Glomerular endothelial cell (primary cell): ENCODE measurements around the gene BEST1. TPM values are rescaled to one million over a fixed set of nuclear protein-coding genes. Genes with fewer than 3 reads are reported as not detected.

ENCODE experiments used
- DNase-seq: peaks from one replicate; pipeline ENCODE4 v3.0.0-alpha.2; 2011; ENCODE audit warnings: low read depth, low spot score; ENCODE audit errors: extremely low read depth
- total RNA-seq: library from RNA; depleted of rRNA; stranded (reverse); fragments of >200 nt; gene quantifications from 2 replicates; pipeline ENCODE4 v1.2.3, GENCODE V29; 2015

The BEST1 gene
- total RNA-seq, 1 donor from 2014 or later, result not detected

DNA sequence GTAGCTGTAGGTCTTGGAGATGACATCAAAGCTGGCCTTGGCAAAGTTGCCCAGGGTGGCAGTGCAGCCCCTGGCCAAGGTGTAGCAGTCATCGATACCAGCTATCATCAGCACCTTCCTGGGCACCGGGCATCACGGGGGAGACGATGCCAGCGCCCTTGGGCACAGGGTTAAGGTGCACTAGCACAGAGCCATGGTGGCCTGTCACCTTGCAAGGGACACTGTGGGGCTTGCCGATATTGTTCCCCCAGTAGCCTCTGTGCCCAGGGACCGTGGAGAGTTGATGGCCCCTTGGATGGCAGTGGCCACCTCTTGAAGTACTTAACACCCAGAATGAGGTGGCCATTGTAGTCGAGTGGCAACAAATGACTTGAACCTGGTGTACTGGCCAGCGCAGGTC, 61.7 kb downstream of the BEST1 start:
- no peak for DNase-seq

DNA sequence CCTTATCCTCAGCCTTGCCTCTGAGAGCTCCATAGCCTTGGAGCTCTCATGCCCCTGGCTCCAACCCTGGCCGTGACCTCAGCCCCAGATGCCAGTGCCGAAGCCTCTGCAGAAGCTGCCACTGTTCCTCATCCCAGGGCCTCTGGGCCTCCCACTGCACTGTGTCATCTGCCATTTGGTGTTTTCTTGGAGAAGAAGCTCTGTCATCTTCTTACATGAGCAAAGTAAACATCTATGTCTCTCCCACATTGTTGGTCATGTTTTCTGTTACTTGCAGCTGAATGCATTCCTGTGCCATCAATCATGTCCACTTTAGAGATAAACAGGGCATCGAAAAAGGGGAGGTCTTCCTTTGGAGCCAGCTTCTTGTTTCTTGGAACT, 62.3 kb downstream of the BEST1 start:
- no peak for DNase-seq

DNA sequence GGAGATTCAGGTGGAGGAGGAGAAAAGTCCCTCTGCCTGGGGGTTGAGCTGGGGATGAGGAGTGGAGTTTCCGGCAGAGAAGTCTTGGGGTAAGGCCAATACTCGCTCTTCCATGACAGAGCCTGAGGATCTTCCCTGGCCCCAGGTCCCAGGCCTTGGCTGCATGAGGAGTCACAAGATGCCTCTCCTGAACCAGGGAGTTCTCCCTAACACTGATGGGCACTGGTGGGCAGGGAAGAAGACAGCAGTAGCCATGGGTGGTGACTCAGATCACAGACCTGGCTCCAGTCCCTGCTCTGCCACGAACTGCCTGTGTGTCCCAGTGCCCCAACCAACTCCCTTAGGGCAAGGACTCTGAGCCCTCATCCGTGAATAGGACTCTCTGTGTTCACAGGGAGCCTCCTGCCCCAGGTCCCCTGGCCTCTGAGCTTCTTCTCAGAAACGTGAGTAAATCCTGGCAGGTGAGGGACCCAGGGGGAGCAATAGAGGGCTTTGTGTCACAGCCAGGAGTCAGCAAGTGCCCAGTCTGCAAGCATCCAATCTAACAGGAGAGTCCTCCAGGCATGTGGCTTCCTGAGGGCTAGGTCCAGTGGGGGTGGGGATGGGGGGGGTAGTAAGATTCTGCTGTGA, 62.8 kb downstream of the BEST1 start:
- DNase-seq, result no peak

Other genes with a start within 250 kb of the BEST1 start
- gene MYRF, start 197.7 kb upstream of the BEST1 start, total RNA-seq, result 6.0 and 10.7 TPM in 2 replicates
- gene TMEM258, start 157.8 kb upstream of the BEST1 start, total RNA-seq, result 57.6 and 76.3 TPM in 2 replicates
- 13.5 and 20.5 TPM in 2 replicates for gene FEN1, start 157.4 kb upstream of the BEST1 start, total RNA-seq
- 44.5 and 64.7 TPM in 2 replicates for gene FADS1, start 133.3 kb upstream of the BEST1 start, total RNA-seq
- gene FADS2, start 122.1 kb upstream of the BEST1 start, total RNA-seq, result 208 and 219 TPM in 2 replicates
- gene FADS3, start 58.8 kb upstream of the BEST1 start, total RNA-seq, result 239 and 393 TPM in 2 replicates
- gene RAB3IL1, start 32.8 kb upstream of the BEST1 start, total RNA-seq, result 3.7 and 6.2 TPM in 2 replicates
- 1,824 and 2,194 TPM in 2 replicates for gene FTH1, start 17.3 kb downstream of the BEST1 start, total RNA-seq
- gene INCENP, start 173.7 kb downstream of the BEST1 start, total RNA-seq, result 16.9 and 26.5 TPM in 2 replicates
- gene SCGB1D1, start 239.9 kb downstream of the BEST1 start, total RNA-seq, result not detected in 2 replicates